Iris pigment epithelial cell (primary cell): ENCODE data around the gene FYTTD1.
"Not testable (repeated sequence)": the region's sequence is repeated elsewhere in the genome, so short reads cannot be mapped to it uniquely, and the experiment has no call there.

Experiments used
- DNase-seq: peaks from one replicate; pipeline ENCODE4 v3.0.0-alpha.2; 2011; ENCODE audit warnings: low read depth

The FYTTD1 gene

GRCh38 chr3:197749601-197750395, at the start of gene FYTTD1:
FYTTD1 (plus strand) TSS chr3:197749883; CDS start chr3:197749972, 89 bp downstream.
- peak; percentile 83 for DNase-seq

GRCh38 chr3:197700095-197700494, 49.6 kb upstream of the FYTTD1 start:
- DNase-seq = peak; percentile 90

- no peak for DNase-seq
Observed at GRCh38 chr3:197701841-197702240, 47.8 kb upstream of the FYTTD1 start.

GRCh38 chr3:197706658-197707057, 43.0 kb upstream of the FYTTD1 start:
- DNase-seq = no peak

- no peak for DNase-seq
Observed at GRCh38 chr3:197709135-197709534, 40.5 kb upstream of the FYTTD1 start.

GRCh38 chr3:197710965-197711364, 38.7 kb upstream of the FYTTD1 start:
- peak; percentile 63 for DNase-seq

- DNase-seq = peak; percentile 99
Observed at GRCh38 chr3:197711973-197712707, 37.5 kb upstream of the FYTTD1 start.

GRCh38 chr3:197713477-197713822, 36.2 kb upstream of the FYTTD1 start:
- no peak for DNase-seq

GRCh38 chr3:197714251-197714650, 35.4 kb upstream of the FYTTD1 start:
- DNase-seq = no peak

- DNase-seq = peak; percentile 95
Observed at GRCh38 chr3:197718891-197719290, 30.8 kb upstream of the FYTTD1 start.

- DNase-seq = no peak
Observed at GRCh38 chr3:197720694-197721093, 29.0 kb upstream of the FYTTD1 start.

GRCh38 chr3:197722734-197723133, 26.9 kb upstream of the FYTTD1 start:
- no peak for DNase-seq

- DNase-seq = not testable (repeated sequence)
Observed at GRCh38 chr3:197727878-197728277, 21.8 kb upstream of the FYTTD1 start.

- DNase-seq = no peak
Observed at GRCh38 chr3:197728487-197728886, 21.2 kb upstream of the FYTTD1 start.

GRCh38 chr3:197730200-197730599, 19.5 kb upstream of the FYTTD1 start:
- DNase-seq = peak; percentile 85

GRCh38 chr3:197730770-197731169, 18.9 kb upstream of the FYTTD1 start:
- not testable (repeated sequence) for DNase-seq

- not testable (repeated sequence) for DNase-seq
Observed at GRCh38 chr3:197731483-197731882, 18.2 kb upstream of the FYTTD1 start.

- no peak for DNase-seq
Observed at GRCh38 chr3:197733042-197733441, 16.6 kb upstream of the FYTTD1 start.

GRCh38 chr3:197734667-197735318, 14.9 kb upstream of the FYTTD1 start:
- no peak for DNase-seq

GRCh38 chr3:197736010-197736490, 13.6 kb upstream of the FYTTD1 start:
- DNase-seq = peak; percentile 13

- peak; percentile 97 for DNase-seq
Observed at GRCh38 chr3:197736491-197737318, 13.0 kb upstream of the FYTTD1 start, which contains the start of gene RUBCN. RUBCN (minus strand) TSS chr3:197736904; CDS start chr3:197736719, 185 bp downstream.

GRCh38 chr3:197737319-197737649, 12.4 kb upstream of the FYTTD1 start:
- DNase-seq = no peak
